ENCODE measurements around the gene CBX8. TPM values are rescaled to one million over a fixed set of nuclear protein-coding genes. Genes with fewer than 3 reads are reported as not detected.

CBX8 gene
- polyA plus RNA-seq, 3 donors, result 0.51 to 2.5 (median 2.5) TPM

DNA sequence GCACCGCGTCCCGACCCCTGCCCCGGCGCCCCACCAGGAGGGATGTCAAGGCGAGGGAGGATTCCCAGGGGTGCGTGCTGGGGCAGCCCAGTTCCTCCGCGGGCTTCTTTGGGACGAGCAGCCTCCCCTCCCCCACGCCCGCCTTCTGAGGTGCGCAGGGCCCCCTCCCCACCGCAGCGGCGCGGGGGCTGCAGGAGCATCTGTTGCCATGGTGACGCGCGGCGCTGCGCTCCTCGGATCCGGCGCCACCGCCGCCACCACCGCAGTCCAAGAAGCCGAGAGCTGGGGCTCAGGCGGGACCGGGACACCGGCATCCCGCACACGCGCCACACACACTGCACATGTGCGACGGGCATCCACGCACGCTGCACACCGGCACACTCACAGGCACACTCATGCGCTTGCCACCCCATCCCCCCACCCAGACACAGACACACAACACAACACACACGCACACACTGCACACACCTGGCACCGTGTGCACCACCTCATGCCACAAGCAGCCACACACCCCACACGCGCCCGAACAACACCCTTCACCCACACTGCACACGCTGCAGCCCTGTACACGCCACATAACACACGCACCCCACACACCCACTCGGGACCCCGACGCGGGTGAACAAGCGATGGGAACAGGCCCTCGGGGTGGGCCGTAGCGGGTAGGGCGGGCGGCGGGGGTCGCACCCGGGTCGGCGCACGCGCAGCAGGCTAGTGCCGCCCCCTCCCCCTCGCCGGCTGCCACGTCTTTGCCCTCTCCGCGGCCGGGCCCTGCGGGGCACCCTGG, 49.2 kb downstream of the CBX8 start:
- H3K27me3 Mint-ChIP-seq (ENCODE audit: low read depth in 3 of 3), result peaks cover 65 to 86% (median 70%) of the 10 kb centered on the region in 3 donors
- Histone ChIP-seq H3K4me1 (ENCODE audit: control insufficient read depth in 1 of 2, insufficient read depth in 2 of 2, low read length in 2 of 2) (peaks cover 0 to 6% of the 10 kb centered on the region in 2 donors), H3K79me2 (ENCODE audit: insufficient read depth, low read length) (no peaks in the 10 kb centered on the region), H3K4me3 (replicated peaks in 1 of 3; ENCODE audit: low read depth in 2 of 3, low read length in 3 of 3) (no peak overlapping the region), H2AFZ (ENCODE audit: insufficient read depth, low read depth, low read length, poor library complexity, severe bottlenecking) (no peak overlapping the region), H3K9ac (ENCODE audit: insufficient read depth, low read length, poor library complexity, severe bottlenecking) (no peak overlapping the region), H3K4me2 (replicated peaks; ENCODE audit: extremely low read depth, low read length, poor library complexity, severe bottlenecking) (no peak overlapping the region), H3K27me3 (ENCODE audit: control insufficient read depth in 2 of 2, insufficient read depth in 2 of 2, low read length in 2 of 2) (peaks cover 42 to 68% of the 10 kb centered on the region in 2 donors), H3K9me3 (replicated peaks in 1 of 2; ENCODE audit: control insufficient read depth in 1 of 2, insufficient read depth in 1 of 2, low read length in 2 of 2) (no peaks in the 10 kb centered on the region), H3K36me3 (replicated peaks in 1 of 2; ENCODE audit: control insufficient read depth in 1 of 2, insufficient read depth in 2 of 2, low read length in 2 of 2) (no peaks in the 10 kb centered on the region), H3K27ac (ENCODE audit: low read depth in 1 of 2, low read length in 2 of 2) (no peak overlapping the region), H4K20me1 (ENCODE audit: insufficient read depth, low read length) (no peaks in the 10 kb centered on the region)
- no peaks in the 10 kb centered on the region for H3K36me3 Mint-ChIP-seq
- peak overlapping the region in 1 of 2 donors; percentile 77 for H3K4me3 Mint-ChIP-seq
- DNase-seq, result no peak
- no peak overlapping the region for H3K27ac Mint-ChIP-seq
- WGBS (ENCODE audit: insufficient coverage), result 5% methylated on average over 74 of the region's 74 CpGs
- intact Hi-C loops (cut with micrococcal nuclease), result no loop called here
- TF ChIP-seq, protein P1, sequence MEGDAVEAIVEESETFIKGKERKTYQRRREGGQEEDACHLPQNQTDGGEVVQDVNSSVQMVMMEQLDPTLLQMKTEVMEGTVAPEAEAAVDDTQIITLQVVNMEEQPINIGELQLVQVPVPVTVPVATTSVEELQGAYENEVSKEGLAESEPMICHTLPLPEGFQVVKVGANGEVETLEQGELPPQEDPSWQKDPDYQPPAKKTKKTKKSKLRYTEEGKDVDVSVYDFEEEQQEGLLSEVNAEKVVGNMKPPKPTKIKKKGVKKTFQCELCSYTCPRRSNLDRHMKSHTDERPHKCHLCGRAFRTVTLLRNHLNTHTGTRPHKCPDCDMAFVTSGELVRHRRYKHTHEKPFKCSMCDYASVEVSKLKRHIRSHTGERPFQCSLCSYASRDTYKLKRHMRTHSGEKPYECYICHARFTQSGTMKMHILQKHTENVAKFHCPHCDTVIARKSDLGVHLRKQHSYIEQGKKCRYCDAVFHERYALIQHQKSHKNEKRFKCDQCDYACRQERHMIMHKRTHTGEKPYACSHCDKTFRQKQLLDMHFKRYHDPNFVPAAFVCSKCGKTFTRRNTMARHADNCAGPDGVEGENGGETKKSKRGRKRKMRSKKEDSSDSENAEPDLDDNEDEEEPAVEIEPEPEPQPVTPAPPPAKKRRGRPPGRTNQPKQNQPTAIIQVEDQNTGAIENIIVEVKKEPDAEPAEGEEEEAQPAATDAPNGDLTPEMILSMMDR (IDR thresholded peaks at IDR 0.05), result no peak
- peaks cover 12% of the 10 kb centered on the region for H3K4me1 Mint-ChIP-seq
- peaks cover 0 to 9% (median 3%) of the 10 kb centered on the region in 7 donors for H3K9me3 Mint-ChIP-seq

DNA sequence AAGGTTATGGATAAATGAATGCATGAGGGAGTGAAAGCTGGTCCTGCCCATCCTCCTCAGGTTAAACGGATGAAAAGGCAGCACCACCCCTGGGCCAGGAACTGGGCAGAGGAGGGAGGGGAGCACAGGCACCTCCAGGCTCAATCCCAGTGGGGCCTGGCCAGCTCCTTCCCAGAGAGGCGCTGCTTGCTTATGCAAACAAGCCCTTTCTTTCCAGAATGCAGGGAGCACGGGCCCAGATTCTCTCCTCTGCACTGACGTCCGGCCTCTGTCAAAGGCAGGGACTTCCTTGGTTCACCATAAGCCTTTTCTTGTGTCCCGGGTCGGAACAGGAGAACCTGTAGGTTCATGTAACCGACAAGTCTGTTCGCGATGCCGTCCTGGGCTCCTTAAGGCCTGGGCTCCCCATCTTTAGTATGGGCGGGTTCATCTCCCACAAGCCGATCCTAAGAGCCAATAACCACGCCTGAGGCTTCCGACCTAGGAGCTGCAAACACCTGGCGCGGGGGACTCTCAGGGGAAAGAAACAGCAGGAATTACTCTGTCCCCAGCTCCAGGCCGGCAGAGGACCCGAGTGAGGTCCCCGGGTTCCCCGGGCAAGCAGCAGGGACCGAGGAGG, 49.9 kb downstream of the CBX8 start:
- no peak overlapping the region for H3K4me3 ChIP-seq (replicated peaks in 1 of 3; ENCODE audit: low read depth in 2 of 3, low read length in 3 of 3)

More for the DNA sequence above, 49.9 kb downstream of the CBX8 start:
- intact Hi-C loops (cut with micrococcal nuclease), result no loop called here
- Mint-ChIP-seq H3K36me3 (no peaks in the 10 kb centered on the region), H3K4me1 (peaks cover 15% of the 10 kb centered on the region), H3K27ac (no peak overlapping the region), H3K4me3 (peak overlapping the region in 1 of 2 donors; percentile 83), H3K9me3 (peaks cover 0 to 9% (median 3%) of the 10 kb centered on the region in 7 donors), H3K27me3 (ENCODE audit: low read depth in 3 of 3) (peaks cover 64 to 85% (median 69%) of the 10 kb centered on the region in 3 donors)
- H3K27me3 ChIP-seq (ENCODE audit: control insufficient read depth in 2 of 2, insufficient read depth in 2 of 2, low read length in 2 of 2), result peaks cover 42 to 68% of the 10 kb centered on the region in 2 donors
- no peak overlapping the region for H3K4me2 ChIP-seq (replicated peaks; ENCODE audit: extremely low read depth, low read length, poor library complexity, severe bottlenecking)
- WGBS (ENCODE audit: insufficient coverage), result 44% methylated on average over 22 of the region's 22 CpGs
- TF ChIP-seq, protein P1 (IDR thresholded peaks at IDR 0.05), result no peak
- no peaks in the 10 kb centered on the region for H4K20me1 ChIP-seq (ENCODE audit: insufficient read depth, low read length)
- no peak overlapping the region for H3K9ac ChIP-seq (ENCODE audit: insufficient read depth, low read length, poor library complexity, severe bottlenecking)
- no peaks in the 10 kb centered on the region for H3K36me3 ChIP-seq (replicated peaks in 1 of 2; ENCODE audit: control insufficient read depth in 1 of 2, insufficient read depth in 2 of 2, low read length in 2 of 2)
- no peak for DNase-seq
- H3K79me2 ChIP-seq (ENCODE audit: insufficient read depth, low read length), result no peaks in the 10 kb centered on the region
- H3K4me1 ChIP-seq (ENCODE audit: control insufficient read depth in 1 of 2, insufficient read depth in 2 of 2, low read length in 2 of 2), result peaks cover 2 to 9% of the 10 kb centered on the region in 2 donors
- no peaks in the 10 kb centered on the region for H3K9me3 ChIP-seq (replicated peaks in 1 of 2; ENCODE audit: control insufficient read depth in 1 of 2, insufficient read depth in 1 of 2, low read length in 2 of 2)
- no peak overlapping the region for H2AFZ ChIP-seq (ENCODE audit: insufficient read depth, low read depth, low read length, poor library complexity, severe bottlenecking)
- H3K27ac ChIP-seq (ENCODE audit: low read depth in 1 of 2, low read length in 2 of 2), result no peak overlapping the region
